NCI-H446 (cell line): ENCODE results near the gene DMRTB1.

Experiments used
- DNase-seq, 2 experiments: peaks; one replicate each; lab custom pipeline; 2025; lab: John Stamatoyannopoulos, UW

Gene DMRTB1

GRCh38 chr1:53485478-53486394 is 26.5 kb downstream of the DMRTB1 start:
- DNase-seq = peak; percentile 85 to 94

- no peak for DNase-seq
Observed at GRCh38 chr1:53486395-53487026, 27.3 kb downstream of the DMRTB1 start.

GRCh38 chr1:53490351-53490750 is 31.2 kb downstream of the DMRTB1 start:
- DNase-seq = no peak

DNA sequence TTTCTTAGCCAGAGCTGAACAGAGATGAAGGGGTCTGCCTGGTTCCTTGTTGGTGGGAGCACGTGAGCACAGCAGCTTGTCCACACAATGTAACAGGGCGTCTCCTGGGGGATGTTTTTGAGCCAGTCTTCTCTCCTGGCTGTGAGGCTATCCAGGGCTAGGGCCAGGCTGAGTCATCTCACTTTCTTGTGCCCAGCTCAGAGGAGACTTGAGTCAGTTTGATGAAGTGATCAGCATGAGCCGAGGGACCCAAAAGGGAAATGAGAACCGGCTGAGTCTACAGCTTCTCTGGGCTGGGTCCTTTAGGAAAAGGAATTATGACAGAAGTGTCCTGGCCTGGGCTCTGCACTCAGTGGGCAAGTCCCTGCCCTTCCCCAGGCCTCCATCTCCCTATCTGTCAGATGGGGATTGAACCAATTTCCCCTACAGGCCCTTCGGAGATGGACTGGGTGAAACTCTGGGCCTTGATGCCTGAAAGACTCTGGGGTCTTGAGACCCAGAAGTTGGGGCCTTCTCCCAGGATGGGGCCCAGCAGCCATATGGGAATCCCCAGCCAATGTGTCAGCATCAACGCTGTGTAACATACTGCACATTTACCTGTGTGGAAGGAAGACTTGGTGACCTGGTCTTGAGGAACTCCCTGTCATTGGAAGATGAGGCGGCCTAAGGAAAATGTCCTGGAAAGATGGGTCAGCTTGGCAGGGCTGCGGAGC is 36.6 kb downstream of the DMRTB1 start:
- no peak for DNase-seq

DNA sequence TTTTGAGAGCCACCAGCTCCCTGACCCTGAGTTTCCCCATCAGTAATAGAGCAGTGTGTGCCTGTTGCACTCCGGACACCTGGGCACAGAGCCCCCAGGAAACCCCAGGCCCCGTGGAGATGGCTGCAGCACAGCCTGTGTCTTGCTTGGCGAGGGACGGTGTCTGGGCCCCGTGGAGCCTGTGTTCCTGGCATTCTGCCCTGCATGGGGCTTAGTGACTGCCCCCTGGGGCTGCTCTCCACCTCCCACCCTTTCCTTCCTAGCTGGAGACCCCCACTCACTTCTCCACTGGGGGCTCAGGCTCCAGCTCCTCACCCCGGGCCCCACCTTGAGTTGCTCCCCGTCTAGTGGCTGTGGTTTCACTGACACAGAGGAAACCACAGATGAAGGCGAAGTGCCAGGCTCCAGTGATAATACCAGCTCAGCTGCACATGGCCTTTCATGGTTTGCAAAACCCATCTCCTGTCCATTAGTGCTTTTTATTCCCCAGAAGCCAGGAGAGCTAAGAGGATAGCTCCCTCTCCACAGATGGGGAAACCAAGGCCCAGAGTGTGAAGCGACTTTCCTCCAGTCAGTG is 39.4 kb downstream of the DMRTB1 start:
- DNase-seq = peak in 1 of 2 experiments; percentile 46

DNA sequence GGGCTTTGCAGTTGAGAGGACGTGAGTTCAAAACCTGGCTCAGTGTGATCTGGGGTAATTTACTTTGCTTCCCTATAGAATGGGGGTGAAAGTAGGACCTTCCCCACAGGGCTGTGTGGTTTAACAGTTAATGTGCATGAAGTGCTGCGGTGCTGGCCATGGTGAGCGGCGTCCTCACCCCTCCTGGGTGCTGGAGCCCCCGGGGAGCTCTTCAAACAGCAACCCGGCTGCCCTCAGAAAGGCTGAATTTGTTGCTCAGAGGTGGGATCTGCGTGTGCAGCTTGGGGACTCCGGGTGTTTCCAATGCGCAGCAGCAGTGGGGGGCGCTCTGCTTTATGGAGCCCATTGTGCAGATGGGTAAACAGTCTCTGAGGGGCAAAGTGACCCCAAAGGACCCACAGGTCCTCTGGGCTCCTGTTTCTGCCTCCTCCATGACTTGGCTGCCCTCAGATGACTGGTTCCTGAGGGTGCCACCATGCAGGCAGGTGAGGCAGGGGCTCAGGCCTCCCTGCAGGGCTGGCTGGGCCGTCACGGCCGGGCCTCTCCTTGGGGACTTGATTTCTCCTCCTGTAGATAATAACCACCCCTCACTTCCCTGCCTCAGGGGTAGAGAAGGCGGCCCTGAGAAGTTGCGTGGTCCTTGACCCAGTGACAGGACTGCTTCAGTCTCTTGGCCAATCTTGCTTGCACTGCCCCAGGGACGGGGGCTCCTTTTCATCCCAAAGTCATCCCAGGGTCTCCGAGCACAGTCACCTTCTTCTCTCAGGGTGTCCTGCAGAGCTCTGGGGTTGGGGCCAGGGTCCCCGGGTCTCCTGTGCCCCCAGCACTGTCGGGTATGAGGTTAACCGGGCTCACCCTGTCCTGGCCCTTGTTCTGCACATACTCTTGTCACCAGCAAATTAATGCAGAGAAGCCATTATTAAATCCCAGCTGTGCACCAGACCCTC is 40.3 kb downstream of the DMRTB1 start:
- DNase-seq = no peak

- peak; percentile 91 to 92 for DNase-seq
Observed at GRCh38 chr1:53500204-53501064, 41.2 kb downstream of the DMRTB1 start.

GRCh38 chr1:53501065-53502005 is 42.1 kb downstream of the DMRTB1 start:
- DNase-seq = peak in 1 of 2 experiments; percentile 16

GRCh38 chr1:53502641-53503432 is 43.6 kb downstream of the DMRTB1 start:
- DNase-seq = peak in 1 of 2 experiments; percentile 26

- no peak for DNase-seq
Observed at GRCh38 chr1:53503433-53504217, 44.4 kb downstream of the DMRTB1 start.

GRCh38 chr1:53504901-53505300 is 45.7 kb downstream of the DMRTB1 start:
- no peak for DNase-seq

GRCh38 chr1:53505401-53505800 is 46.2 kb downstream of the DMRTB1 start:
- DNase-seq = no peak

DNA sequence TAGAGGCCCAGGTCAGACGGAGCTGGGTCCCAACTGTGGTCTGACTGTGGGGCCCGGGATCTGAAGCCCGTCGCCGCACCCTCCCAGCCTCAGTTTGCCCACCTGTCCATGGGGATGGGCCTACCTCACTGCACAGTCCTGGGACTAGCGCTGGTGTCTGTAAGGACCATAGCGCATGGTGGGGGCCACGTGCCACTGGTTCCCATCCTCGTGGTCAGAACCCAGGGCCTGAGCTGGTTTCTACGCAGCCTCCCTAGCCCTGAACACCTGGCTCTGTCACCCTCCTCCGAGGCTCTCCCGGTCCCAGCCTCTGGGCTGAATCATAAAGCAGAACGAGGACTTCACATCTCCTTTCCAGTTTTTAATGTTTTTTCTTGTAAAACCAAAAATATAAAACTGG is 46.7 kb downstream of the DMRTB1 start:
- no peak for DNase-seq

- DNase-seq = no peak
Observed at GRCh38 chr1:53506355-53507050, 47.3 kb downstream of the DMRTB1 start.

GRCh38 chr1:53507116-53507820 is 48.1 kb downstream of the DMRTB1 start:
- DNase-seq = no peak
